GM21390 (cell line): ENCODE data around the gene CADM1.

Experiments
- ATAC-seq: cut with Tn5 transposase; IDR thresholded peaks from one replicate; pipeline ENCODE4 v1.9.1; 2021; ENCODE audit not compliant: unreplicated experiment

CADM1 gene

GRCh38 chr11:115190196-115190595, 314.0 kb downstream of the CADM1 start:
- ATAC-seq: no peak

GRCh38 chr11:115188898-115189278, 315.3 kb downstream of the CADM1 start:
- ATAC-seq: no peak

- ATAC-seq: no peak
Measured at GRCh38 chr11:115188188-115188897, 315.9 kb downstream of the CADM1 start.

GRCh38 chr11:115185931-115186330, 318.3 kb downstream of the CADM1 start:
- ATAC-seq: no peak

GRCh38 chr11:115185507-115185906, 318.7 kb downstream of the CADM1 start:
- ATAC-seq: no peak

- no peak for ATAC-seq
Measured at GRCh38 chr11:115184901-115185300, 319.3 kb downstream of the CADM1 start.

- no peak for ATAC-seq
Measured at GRCh38 chr11:115183830-115184229, 320.4 kb downstream of the CADM1 start.

- no peak for ATAC-seq
Measured at GRCh38 chr11:115183136-115183535, 321.1 kb downstream of the CADM1 start.

- no peak for ATAC-seq
Measured at GRCh38 chr11:115182282-115182955, 321.8 kb downstream of the CADM1 start.

- no peak for ATAC-seq
Measured at GRCh38 chr11:115181538-115181937, 322.7 kb downstream of the CADM1 start.

- ATAC-seq: no peak
Measured at GRCh38 chr11:115180272-115180671, 323.9 kb downstream of the CADM1 start.

GRCh38 chr11:115179636-115180035, 324.6 kb downstream of the CADM1 start:
- no peak for ATAC-seq

GRCh38 chr11:115178705-115179104, 325.5 kb downstream of the CADM1 start:
- no peak for ATAC-seq

GRCh38 chr11:115173136-115173535, 331.1 kb downstream of the CADM1 start:
- no peak for ATAC-seq

GRCh38 chr11:115170133-115170815, 333.9 kb downstream of the CADM1 start:
- no peak for ATAC-seq

GRCh38 chr11:115169251-115169650, 335.0 kb downstream of the CADM1 start:
- ATAC-seq: no peak

- no peak for ATAC-seq
Measured at GRCh38 chr11:115168686-115169085, 335.5 kb downstream of the CADM1 start.

GRCh38 chr11:115168229-115168671, 336.0 kb downstream of the CADM1 start:
- ATAC-seq: no peak

GRCh38 chr11:115167456-115167855, 336.8 kb downstream of the CADM1 start:
- no peak for ATAC-seq

GRCh38 chr11:115166820-115167219, 337.4 kb downstream of the CADM1 start:
- no peak for ATAC-seq

GRCh38 chr11:115164774-115165173, 339.4 kb downstream of the CADM1 start:
- ATAC-seq: no peak

GRCh38 chr11:115162919-115163318, 341.3 kb downstream of the CADM1 start:
- ATAC-seq: no peak
